Progenitor cell of endocrine pancreas (in vitro differentiated cells): ENCODE data around the gene AFF4. TPM values are rescaled to one million over a fixed set of nuclear protein-coding genes. Genes with fewer than 3 reads are reported as not detected.
"Not testable (repeated sequence)": the region's sequence is repeated elsewhere in the genome, so short reads cannot be mapped to it uniquely, and the experiment has no call there.

Source experiments
- DNase-seq: peaks from one replicate; pipeline ENCODE4 v3.0.0; 2021; ENCODE audit warnings: low spot score; ENCODE audit not compliant: unreplicated experiment
- H3K27ac Mint-ChIP-seq: 2 replicates; pipeline ENCODE4 v1.8.0; 2021; ENCODE audit warnings: mild to moderate bottlenecking, moderate library complexity, mixed read lengths
- H3K27me3 Mint-ChIP-seq: 2 replicates; pipeline ENCODE4 v1.8.0; 2021; ENCODE audit warnings: mixed read lengths
- H3K36me3 Mint-ChIP-seq: 2 replicates; pipeline ENCODE4 v1.8.0; 2022; ENCODE audit warnings: mixed read lengths; ENCODE audit not compliant: insufficient read depth
- H3K4me1 Mint-ChIP-seq: 2 replicates; pipeline ENCODE4 v1.8.0; 2021; ENCODE audit warnings: low read depth, mixed read lengths
- H3K4me3 Mint-ChIP-seq: 2 replicates; pipeline ENCODE4 v1.8.0; 2021; ENCODE audit warnings: low read depth, mild to moderate bottlenecking, moderate library complexity, mixed read lengths
- H3K9me3 Mint-ChIP-seq: 2 replicates; pipeline ENCODE4 v1.8.0; 2021; ENCODE audit warnings: low read depth, mixed read lengths
- total RNA-seq: library from RNA; stranded (reverse); gene quantifications from 2 replicates; pipeline ENCODE4 v1.2.1, GENCODE V29; 2021
- TF ChIP-seq, protein P1 (sequence below): fragments of 200-600 bp; sonication (generic); IDR thresholded peaks from one replicate; pipeline ENCODE4 v1.5.0; 2021; ENCODE audit warnings: antibody characterized with exemption, mild to moderate bottlenecking; ENCODE audit not compliant: unreplicated experiment

AFF4 gene
- total RNA-seq, 1 donor from 2014 or later: 91.8 TPM

GRCh38 chr5:132961887-132962286 is 1.5 kb downstream of the AFF4 start:
- DNase-seq: no peak
- no peaks in the 10 kb centered on the region for H3K9me3 Mint-ChIP-seq
- no peaks in the 10 kb centered on the region for H3K27me3 Mint-ChIP-seq
- H3K36me3 Mint-ChIP-seq: peaks cover 2% of the 10 kb centered on the region
- peak overlapping the region; percentile 99 for H3K4me3 Mint-ChIP-seq
- TF ChIP-seq, protein P1, sequence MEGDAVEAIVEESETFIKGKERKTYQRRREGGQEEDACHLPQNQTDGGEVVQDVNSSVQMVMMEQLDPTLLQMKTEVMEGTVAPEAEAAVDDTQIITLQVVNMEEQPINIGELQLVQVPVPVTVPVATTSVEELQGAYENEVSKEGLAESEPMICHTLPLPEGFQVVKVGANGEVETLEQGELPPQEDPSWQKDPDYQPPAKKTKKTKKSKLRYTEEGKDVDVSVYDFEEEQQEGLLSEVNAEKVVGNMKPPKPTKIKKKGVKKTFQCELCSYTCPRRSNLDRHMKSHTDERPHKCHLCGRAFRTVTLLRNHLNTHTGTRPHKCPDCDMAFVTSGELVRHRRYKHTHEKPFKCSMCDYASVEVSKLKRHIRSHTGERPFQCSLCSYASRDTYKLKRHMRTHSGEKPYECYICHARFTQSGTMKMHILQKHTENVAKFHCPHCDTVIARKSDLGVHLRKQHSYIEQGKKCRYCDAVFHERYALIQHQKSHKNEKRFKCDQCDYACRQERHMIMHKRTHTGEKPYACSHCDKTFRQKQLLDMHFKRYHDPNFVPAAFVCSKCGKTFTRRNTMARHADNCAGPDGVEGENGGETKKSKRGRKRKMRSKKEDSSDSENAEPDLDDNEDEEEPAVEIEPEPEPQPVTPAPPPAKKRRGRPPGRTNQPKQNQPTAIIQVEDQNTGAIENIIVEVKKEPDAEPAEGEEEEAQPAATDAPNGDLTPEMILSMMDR: no peak
- peaks cover 15% of the 10 kb centered on the region for H3K4me1 Mint-ChIP-seq
- peak overlapping the region; percentile 100 for H3K27ac Mint-ChIP-seq

GRCh38 chr5:132961123-132961815 is 2.2 kb downstream of the AFF4 start:
- Mint-ChIP-seq H3K4me1 (peaks cover 15% of the 10 kb centered on the region), H3K27ac (peak overlapping the region; percentile 100), H3K4me3 (peak overlapping the region; percentile 99)
- H3K36me3 Mint-ChIP-seq, H3K9me3 Mint-ChIP-seq, H3K27me3 Mint-ChIP-seq, DNase-seq: not testable (repeated sequence)

DNA sequence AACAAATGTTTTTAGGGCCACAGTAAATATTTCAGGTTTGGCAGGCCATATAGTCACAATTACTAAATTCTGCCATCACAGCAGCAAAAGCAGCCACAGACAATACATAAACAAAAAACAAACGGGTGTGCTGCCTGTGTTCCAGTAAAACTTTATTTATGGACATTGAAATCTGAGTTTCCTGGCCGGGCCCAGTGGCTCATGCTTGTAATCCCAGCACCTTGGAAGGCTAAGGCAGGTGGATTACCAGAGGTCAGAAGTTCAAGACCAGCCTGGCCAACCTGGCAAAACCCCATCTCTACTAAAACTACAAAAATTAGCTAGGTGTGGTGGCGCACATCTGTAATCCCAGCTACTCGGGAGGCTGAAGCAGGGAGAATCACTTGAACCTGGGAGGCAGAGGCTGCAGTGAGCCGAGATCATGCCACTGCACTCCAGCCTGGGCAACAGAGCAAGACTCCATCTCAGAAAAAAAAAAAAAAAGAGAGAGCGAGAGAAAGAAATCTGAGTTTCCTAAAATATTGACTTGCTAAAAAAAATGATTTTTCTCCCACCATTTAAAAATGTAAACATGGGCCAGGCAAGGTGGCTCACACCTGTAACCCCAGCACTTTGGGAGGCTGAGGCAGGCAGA is 7.2 kb downstream of the AFF4 start:
- not testable (repeated sequence) for H3K27me3 Mint-ChIP-seq, H3K4me3 Mint-ChIP-seq, H3K9me3 Mint-ChIP-seq, DNase-seq, H3K27ac Mint-ChIP-seq
- peaks cover 24% of the 10 kb centered on the region for H3K36me3 Mint-ChIP-seq
- H3K4me1 Mint-ChIP-seq: peaks cover 16% of the 10 kb centered on the region

DNA sequence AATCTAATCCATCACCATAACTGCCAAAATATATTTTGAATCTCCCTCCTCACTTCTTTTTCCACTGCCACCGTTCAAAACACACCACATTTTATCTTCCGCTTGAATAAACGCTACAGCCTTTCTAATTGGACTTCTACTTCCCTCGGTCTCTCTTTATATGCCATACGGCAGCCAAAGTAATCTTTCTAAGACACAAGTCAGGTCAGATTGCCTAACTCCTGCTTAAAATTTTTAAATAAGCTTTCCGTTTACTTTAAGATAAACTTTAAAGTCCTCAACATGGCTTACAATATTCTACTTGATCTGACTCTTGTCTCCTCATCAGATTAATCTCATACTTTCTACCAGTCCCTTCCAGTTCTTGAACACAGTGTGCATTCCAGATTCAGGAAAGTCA is 9.7 kb downstream of the AFF4 start:
- Mint-ChIP-seq H3K27me3 (no peaks in the 10 kb centered on the region), H3K36me3 (peaks cover 32% of the 10 kb centered on the region), H3K27ac (peak overlapping the region; percentile 9), H3K4me1 (peaks cover 14% of the 10 kb centered on the region), H3K4me3 (no peak overlapping the region), H3K9me3 (peaks cover 3% of the 10 kb centered on the region)
- TF ChIP-seq, protein P1: no peak
- DNase-seq: no peak

DNA sequence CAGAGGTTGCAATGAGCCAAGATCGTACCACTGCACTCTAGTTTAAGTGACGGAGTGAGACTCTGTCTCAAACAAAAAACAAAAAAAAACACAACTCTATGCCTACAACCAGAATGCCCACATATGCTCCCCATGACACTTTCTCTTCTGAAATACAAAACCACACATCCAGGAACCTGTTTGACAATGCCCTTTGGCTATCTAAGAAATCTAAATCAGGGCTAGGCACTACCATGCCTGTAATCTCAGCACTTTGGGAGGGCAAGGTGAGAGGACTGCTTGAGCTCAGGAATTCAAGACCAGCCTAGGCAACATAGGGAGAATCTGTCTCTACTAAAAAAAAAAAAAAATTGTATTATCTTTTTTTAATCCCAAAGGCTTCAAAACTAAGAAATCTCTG is 10.6 kb downstream of the AFF4 start:
- H3K36me3 Mint-ChIP-seq: peaks cover 34% of the 10 kb centered on the region
- H3K4me1 Mint-ChIP-seq: peaks cover 15% of the 10 kb centered on the region
- H3K27ac Mint-ChIP-seq: peak overlapping the region; percentile 50
- no peaks in the 10 kb centered on the region for H3K27me3 Mint-ChIP-seq
- DNase-seq: no peak
- peaks cover 3% of the 10 kb centered on the region for H3K9me3 Mint-ChIP-seq
- TF ChIP-seq, protein P1: no peak
- H3K4me3 Mint-ChIP-seq: no peak overlapping the region

DNA sequence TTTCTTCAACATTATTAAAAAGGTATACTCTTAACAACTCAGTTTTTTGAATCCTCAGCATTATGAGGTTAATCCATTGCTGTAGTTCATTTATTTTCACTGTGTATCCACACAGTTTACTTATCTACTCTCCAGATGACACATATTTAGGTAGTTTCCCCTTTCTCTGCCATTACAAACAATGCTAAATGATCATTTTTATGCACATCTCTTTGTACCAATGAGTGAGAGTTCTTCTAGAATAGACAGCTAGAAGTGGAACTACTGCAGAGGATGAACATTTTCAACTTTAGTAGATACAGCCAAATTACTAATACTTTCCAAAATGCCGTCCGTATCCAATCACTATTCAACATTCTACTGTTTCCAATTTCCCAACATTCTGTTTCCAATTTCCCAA is 11.5 kb downstream of the AFF4 start:
- Mint-ChIP-seq H3K9me3 (peaks cover 3% of the 10 kb centered on the region), H3K27ac (no peak overlapping the region), H3K36me3 (peaks cover 35% of the 10 kb centered on the region), H3K27me3 (no peaks in the 10 kb centered on the region), H3K4me3 (no peak overlapping the region), H3K4me1 (peaks cover 15% of the 10 kb centered on the region)
- no peak for DNase-seq
- TF ChIP-seq, protein P1: no peak
